Astrocyte of the hippocampus (primary cell): Measurements from ENCODE around the gene S100A4.
A peak's percentile ranks its signal among the peaks of the same experiment; 100 is the strongest.
"Not testable (repeated sequence)": the region's sequence is repeated elsewhere in the genome, so short reads cannot be mapped to it uniquely, and the experiment has no call there.

Source experiments
- DNase-seq: peaks from one replicate; pipeline ENCODE4 v3.0.0; 2011; ENCODE audit warnings: low read depth, low spot score

The S100A4 gene

GRCh38 chr1:153567621-153568366, 22.2 kb upstream of the S100A4 start:
- DNase-seq = peak; percentile 57

- peak; percentile 99 for DNase-seq
Measured at GRCh38 chr1:153566414-153567371, 21.1 kb upstream of the S100A4 start.

- peak; percentile 95 for DNase-seq
Measured at GRCh38 chr1:153565529-153566374, 20.1 kb upstream of the S100A4 start, which contains the start of gene S100A2. Gene S100A2, minus strand, starts transcription at chr1:153565844. Its CDS starts 1,967 bp downstream, at chr1:153563877.

GRCh38 chr1:153563991-153564390, 18.4 kb upstream of the S100A4 start:
- no peak for DNase-seq

- no peak for DNase-seq
Measured at GRCh38 chr1:153563483-153563901, 17.9 kb upstream of the S100A4 start.

- DNase-seq = not testable (repeated sequence)
Measured at GRCh38 chr1:153562021-153562420, 16.4 kb upstream of the S100A4 start.

GRCh38 chr1:153561466-153561985, 15.9 kb upstream of the S100A4 start:
- no peak for DNase-seq

- DNase-seq = no peak
Measured at GRCh38 chr1:153560771-153561465, 15.3 kb upstream of the S100A4 start.

GRCh38 chr1:153560241-153560640, 14.6 kb upstream of the S100A4 start:
- DNase-seq = no peak

- no peak for DNase-seq
Measured at GRCh38 chr1:153557877-153558276, 12.3 kb upstream of the S100A4 start.

GRCh38 chr1:153556348-153556747, 10.7 kb upstream of the S100A4 start:
- no peak for DNase-seq

- DNase-seq = no peak
Measured at GRCh38 chr1:153553830-153554541, 8.4 kb upstream of the S100A4 start.

- DNase-seq = no peak
Measured at GRCh38 chr1:153553096-153553495, 7.5 kb upstream of the S100A4 start.

GRCh38 chr1:153552335-153552734, 6.7 kb upstream of the S100A4 start:
- DNase-seq = no peak

GRCh38 chr1:153550827-153551500, 5.4 kb upstream of the S100A4 start:
- no peak for DNase-seq

GRCh38 chr1:153550398-153550758, 4.8 kb upstream of the S100A4 start:
- no peak for DNase-seq

GRCh38 chr1:153549741-153550397, 4.3 kb upstream of the S100A4 start:
- DNase-seq = no peak

GRCh38 chr1:153548722-153549688, 3.4 kb upstream of the S100A4 start, which contains the start of gene S100A3:
Gene S100A3, minus strand, starts transcription at chr1:153549258. Its CDS starts 773 bp downstream, at chr1:153548485.
- peak; percentile 94 for DNase-seq
